Type B pancreatic cell (in vitro differentiated cells): ENCODE results near the gene MSX2. TPM values are rescaled to one million over a fixed set of nuclear protein-coding genes. Genes with fewer than 3 reads are reported as not detected.

Experiments
- DNase-seq: peaks from one replicate; pipeline ENCODE4 v3.0.0; 2021; ENCODE audit warnings: mixed read lengths; ENCODE audit not compliant: unreplicated experiment; ENCODE audit errors: extremely low spot score
- H3K27ac Mint-ChIP-seq: 2 replicates; pipeline ENCODE4 v1.8.0; 2021; ENCODE audit warnings: mild to moderate bottlenecking, mixed read lengths
- H3K27me3 Mint-ChIP-seq: 2 replicates; pipeline ENCODE4 v1.8.0; 2021; ENCODE audit warnings: mixed read lengths
- H3K36me3 Mint-ChIP-seq: 2 replicates; pipeline ENCODE4 v1.8.0; 2021; ENCODE audit warnings: mixed read lengths
- H3K4me1 Mint-ChIP-seq: one replicate; pipeline ENCODE4 v1.8.0; 2021; ENCODE audit warnings: mixed read lengths; ENCODE audit not compliant: unreplicated experiment
- H3K4me3 Mint-ChIP-seq: 2 replicates; pipeline ENCODE4 v1.8.0; 2021; ENCODE audit warnings: mild to moderate bottlenecking, mixed read lengths
- H3K9me3 Mint-ChIP-seq: 2 replicates; pipeline ENCODE4 v1.8.0; 2021; ENCODE audit warnings: mixed read lengths
- CTCF ChIP-seq: fragments of 200-600 bp; sonication (generic); conservative IDR thresholded peaks from 2 replicates; pipeline ENCODE4 v1.5.0; 2021; ENCODE audit warnings: antibody characterized with exemption, mild to moderate bottlenecking
- total RNA-seq: library from RNA; stranded (reverse); gene quantifications from 2 replicates; pipeline ENCODE4 v1.2.1, GENCODE V29; 2021; ENCODE audit warnings: low replicate concordance

MSX2 gene
- total RNA-seq, 1 donor from 2014 or later = 69.7 TPM

DNA sequence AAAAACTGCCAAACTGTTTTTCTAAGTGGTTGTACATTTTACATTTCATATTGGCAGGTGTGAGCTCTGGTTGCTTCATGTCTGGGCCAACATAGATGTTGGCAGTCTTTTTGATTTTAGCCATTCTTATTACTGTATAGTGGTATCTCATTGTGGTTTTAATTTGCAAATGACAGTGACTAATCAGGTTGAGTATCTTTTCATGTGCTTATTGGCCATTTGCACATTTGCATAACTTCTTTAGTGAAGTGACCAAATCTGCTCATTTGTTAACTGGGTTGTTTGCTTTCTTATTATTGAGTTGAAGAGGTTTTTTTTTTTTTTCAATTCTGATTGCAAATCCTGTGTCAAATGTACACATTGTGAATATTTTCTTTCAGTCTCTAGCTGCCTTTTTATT is 36.9 kb upstream of the MSX2 start:
- Mint-ChIP-seq H3K4me1 (peaks cover 36% of the 10 kb centered on the region), H3K4me3 (no peak overlapping the region), H3K27ac (no peak overlapping the region), H3K36me3 (no peaks in the 10 kb centered on the region), H3K9me3 (no peaks in the 10 kb centered on the region), H3K27me3 (peaks cover 56% of the 10 kb centered on the region)
- no peak for DNase-seq
- no peak for TF ChIP-seq CTCF

- Mint-ChIP-seq H3K27ac (peak overlapping the region; percentile 28), H3K36me3 (no peaks in the 10 kb centered on the region), H3K27me3 (peaks cover 63% of the 10 kb centered on the region), H3K4me3 (peak overlapping the region; percentile 78), H3K9me3 (no peaks in the 10 kb centered on the region), H3K4me1 (peaks cover 47% of the 10 kb centered on the region)
- no peak for TF ChIP-seq CTCF
- DNase-seq = no peak
These were observed 35.7 kb upstream of the MSX2 start for GRCh38 chr5:174688441-174689354.

- Mint-ChIP-seq H3K36me3 (no peaks in the 10 kb centered on the region), H3K9me3 (no peaks in the 10 kb centered on the region), H3K4me3 (peak overlapping the region; percentile 23), H3K4me1 (peaks cover 60% of the 10 kb centered on the region), H3K27ac (no peak overlapping the region), H3K27me3 (peaks cover 73% of the 10 kb centered on the region)
- no peak for DNase-seq
- no peak for TF ChIP-seq CTCF
These were observed 34.1 kb upstream of the MSX2 start for GRCh38 chr5:174690271-174690670.

- H3K4me3 Mint-ChIP-seq = peak overlapping the region; percentile 78
- H3K9me3 Mint-ChIP-seq = no peaks in the 10 kb centered on the region
- peaks cover 65% of the 10 kb centered on the region for H3K4me1 Mint-ChIP-seq
- DNase-seq = no peak
- H3K27ac Mint-ChIP-seq = peak overlapping the region; percentile 75
- no peak for TF ChIP-seq CTCF
- no peaks in the 10 kb centered on the region for H3K36me3 Mint-ChIP-seq
- peaks cover 64% of the 10 kb centered on the region for H3K27me3 Mint-ChIP-seq
These were observed 32.0 kb upstream of the MSX2 start for GRCh38 chr5:174692381-174692780.

DNA sequence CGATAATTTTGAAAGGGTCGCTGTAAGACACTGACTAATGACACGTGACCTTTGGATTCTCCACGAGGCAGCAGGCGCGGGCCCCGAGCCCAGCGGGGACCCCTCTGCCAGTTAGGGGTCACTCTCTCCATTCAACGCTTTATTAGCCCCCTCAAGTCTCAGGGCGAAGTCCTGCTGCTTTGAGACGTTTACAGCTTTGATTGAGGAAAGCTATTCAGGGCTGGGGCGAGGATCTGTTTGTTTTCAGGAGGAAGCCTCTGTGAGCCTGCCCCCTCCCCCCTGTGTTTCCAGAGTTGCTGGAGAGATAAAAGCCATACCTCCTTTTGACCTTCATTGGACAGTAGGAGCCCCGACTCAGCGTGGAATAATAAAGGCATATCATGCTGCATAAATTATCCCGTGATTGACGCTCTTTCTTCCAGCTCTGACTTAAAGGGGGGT is 31.4 kb upstream of the MSX2 start:
- H3K4me3 Mint-ChIP-seq = peak overlapping the region; percentile 78
- peaks cover 58% of the 10 kb centered on the region for H3K27me3 Mint-ChIP-seq
- H3K36me3 Mint-ChIP-seq = no peaks in the 10 kb centered on the region
- peaks cover 63% of the 10 kb centered on the region for H3K4me1 Mint-ChIP-seq
- no peak for TF ChIP-seq CTCF
- no peaks in the 10 kb centered on the region for H3K9me3 Mint-ChIP-seq
- H3K27ac Mint-ChIP-seq = peak overlapping the region; percentile 75
- no peak for DNase-seq
